Effector CD8-positive, alpha-beta T cell (primary cell): ENCODE results near the gene CBX4.

Experiments used
- DNase-seq: peaks from one replicate; lab custom pipeline; 2025; lab: John Stamatoyannopoulos, UW

CBX4 gene

DNA sequence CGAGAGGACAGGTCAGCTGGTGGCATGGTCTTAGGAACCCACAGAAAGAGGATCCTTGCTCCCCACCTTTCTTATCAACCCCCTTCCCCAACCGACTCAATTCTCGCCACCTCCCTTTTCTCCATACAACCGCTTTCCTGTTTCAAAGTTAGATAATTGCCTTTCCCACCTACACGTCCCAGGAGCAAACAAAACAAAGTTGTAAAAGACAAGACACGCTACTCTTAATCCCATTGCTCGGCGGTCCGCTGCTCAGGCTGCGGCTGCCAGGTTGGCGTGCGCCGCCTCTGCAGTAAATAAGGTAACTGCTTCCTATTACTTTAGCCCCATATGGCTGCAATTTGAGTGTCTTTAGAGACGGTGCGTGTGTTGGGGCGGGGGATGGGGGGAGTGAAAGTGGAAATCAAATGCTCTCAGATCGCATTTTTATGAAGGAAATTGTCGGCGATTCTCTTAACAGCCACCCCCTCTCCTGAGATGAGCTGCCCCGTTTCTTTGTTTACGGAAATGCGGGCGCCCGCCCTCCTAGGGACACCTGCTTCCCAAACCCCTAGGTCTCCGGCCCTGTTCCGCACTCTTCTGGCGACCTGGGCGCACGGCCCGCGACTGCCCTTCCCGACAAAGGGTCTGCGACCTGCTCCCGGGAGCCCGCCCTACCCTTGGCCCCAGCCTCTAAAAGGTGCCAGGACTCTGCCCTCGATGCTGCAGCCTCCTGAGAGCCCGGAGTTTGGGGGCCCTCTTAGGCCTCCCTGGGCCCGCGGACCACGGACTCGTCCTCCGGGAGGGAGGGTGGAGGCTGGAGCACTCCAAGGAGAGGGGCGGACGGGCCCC lies 38.7 kb downstream of the CBX4 start:
- DNase-seq, result no peak

DNA sequence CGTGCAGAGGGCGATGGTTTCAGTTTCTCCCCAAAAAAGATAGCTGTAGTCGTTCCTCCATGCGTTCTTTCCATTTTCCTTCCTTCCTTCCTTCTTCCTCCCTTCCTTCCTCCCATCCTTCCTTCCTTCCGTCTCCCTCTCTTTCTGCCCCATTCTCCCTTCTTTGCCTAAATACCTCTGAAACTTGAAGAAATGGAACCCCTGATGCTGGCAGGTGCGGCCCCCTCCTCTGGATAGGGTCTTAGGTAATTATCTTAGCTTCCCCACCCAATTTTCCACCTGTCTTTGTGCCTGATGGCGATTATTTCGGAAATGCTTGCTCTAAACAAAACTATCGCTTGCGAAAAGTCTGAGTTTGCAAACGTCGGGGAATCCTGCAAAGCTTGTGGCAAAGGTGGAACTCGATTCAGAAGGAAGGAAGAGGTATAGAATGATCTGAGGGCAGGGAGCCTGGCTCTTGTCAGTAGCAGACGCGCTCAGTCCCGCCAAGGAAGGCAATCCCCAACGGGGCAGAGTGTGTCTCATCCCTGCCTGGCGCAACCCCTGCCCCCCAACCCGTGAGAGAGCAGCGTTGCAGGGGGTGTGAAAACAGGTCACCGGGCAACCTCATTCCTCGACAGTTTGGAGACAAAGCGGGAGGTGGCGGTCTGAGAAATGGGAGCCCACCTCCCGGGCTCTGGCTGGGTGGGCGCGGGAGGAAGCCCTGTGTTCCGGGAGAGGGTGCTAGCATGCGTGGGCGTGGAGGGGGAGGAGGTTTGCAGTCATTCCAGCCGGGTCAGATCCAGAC lies 39.5 kb downstream of the CBX4 start:
- no peak for DNase-seq

- no peak for DNase-seq
These were observed 40.1 kb downstream of the CBX4 start for GRCh38 chr17:79799174-79799537.

- DNase-seq, result no peak
These were observed 40.7 kb downstream of the CBX4 start for GRCh38 chr17:79798299-79799173.

- DNase-seq, result peak; percentile 50
These were observed 41.5 kb downstream of the CBX4 start for GRCh38 chr17:79797492-79798298.

DNA sequence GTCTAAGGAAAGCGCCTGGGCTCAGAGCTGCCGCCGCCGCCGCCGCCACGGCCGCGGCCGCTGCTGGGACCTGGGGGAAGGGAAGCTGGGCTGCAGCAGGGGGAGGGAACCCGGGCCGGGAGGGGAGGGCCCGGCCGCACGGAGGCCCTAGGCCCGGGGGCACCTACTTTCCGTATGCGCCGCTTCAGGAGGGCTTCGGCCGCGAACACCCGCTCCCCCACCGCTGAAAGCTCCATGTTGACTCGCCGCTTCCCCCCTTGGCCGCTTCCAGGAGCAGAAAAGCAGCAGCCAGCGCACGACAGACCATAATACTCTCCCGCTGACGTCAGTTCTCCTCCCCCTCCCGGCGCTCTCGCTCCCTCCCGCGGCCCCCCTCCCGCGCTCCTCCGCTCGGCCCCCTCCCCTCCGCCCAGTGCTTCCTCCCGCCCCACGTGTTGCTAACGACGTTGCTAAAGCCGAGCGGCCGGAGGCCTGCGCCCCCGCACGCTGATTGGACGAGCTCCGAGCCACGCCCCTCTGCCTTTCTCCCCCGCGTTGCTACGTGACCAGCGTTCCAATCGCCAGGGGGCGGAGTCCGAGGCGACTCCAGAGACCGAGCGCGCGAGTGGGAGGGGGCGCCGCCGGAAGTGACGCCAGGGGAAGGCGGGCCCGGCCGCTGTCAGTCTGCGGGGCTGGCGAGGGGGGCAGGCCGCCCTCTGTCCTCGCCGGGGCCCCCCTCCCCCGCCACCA lies 42.3 kb downstream of the CBX4 start, which contains the start of gene CBX8:
Gene CBX8 (minus strand): TSS at position 315 of the 729 bp plus-strand sequence. CDS start 79 bp downstream, at position 236.
- peak; percentile 97 for DNase-seq

DNA sequence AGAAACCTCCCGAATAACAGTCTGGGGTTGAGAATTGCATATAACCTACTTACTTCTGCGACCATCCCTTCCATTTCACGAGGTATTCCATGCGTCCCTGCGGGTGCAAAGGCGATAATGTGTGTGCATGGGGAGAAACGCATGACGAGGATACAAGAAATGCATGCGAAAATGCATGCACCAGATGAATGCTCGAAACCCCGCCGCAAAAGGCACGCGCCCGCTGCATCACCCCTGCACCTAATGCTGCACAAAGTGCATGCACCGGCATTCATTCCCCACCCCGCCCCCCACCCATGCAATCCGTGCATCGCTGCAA lies 42.8 kb downstream of the CBX4 start:
- no peak for DNase-seq

DNA sequence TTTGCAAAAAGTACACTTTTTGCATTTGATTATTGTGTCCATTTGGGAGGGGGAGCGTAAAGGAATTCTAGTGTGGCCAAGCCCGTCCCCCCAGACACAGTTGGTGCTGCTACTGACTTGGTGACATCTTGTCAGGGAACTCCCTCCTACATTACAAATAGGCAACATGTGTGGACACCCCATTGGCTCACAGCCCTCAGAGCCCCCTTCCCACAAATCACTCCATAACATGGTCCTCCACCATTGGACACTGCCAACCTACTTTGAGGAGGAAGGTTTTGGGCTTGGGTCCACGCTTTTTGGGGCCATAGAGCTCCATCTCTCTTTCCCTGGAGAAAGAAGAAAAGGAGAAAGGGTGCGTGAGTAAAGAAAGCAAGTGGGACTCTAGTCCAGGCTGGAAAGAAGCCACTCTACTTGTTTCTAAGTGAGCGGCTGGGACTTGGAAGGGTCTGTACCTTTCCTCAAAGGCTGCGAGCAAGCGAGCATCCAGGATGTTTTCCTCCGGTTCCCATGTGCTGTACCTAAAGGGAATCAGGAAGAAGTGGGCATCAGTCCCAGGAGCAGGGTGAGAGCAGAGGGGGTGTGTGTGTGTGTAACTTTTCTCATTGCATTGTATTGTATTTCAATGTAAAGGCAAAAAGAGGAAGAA lies 43.3 kb downstream of the CBX4 start:
- no peak for DNase-seq

GRCh38 chr17:79794659-79795511 lies 44.4 kb downstream of the CBX4 start:
- DNase-seq, result no peak

DNA sequence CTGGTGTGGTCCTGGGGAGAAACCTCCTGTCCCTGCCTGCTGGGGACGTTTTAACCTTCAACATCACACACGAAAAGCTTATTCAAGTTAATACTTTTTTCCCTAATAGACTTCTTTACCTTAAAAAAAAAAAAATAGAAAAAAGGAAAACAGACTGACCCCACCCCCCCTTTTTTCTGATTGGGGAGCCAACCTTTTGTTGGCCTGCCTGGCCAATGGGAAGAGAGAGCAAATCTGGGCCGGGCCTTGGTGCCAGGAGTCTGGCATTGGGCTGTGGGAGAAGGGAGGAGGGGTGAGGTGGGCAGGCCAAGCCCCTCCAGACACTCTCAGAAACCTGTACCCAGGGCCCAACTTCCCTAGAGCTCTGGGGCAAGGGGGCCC lies 45.3 kb downstream of the CBX4 start:
- no peak for DNase-seq

- DNase-seq, result no peak
These were observed 46.0 kb downstream of the CBX4 start for GRCh38 chr17:79792984-79793923.

DNA sequence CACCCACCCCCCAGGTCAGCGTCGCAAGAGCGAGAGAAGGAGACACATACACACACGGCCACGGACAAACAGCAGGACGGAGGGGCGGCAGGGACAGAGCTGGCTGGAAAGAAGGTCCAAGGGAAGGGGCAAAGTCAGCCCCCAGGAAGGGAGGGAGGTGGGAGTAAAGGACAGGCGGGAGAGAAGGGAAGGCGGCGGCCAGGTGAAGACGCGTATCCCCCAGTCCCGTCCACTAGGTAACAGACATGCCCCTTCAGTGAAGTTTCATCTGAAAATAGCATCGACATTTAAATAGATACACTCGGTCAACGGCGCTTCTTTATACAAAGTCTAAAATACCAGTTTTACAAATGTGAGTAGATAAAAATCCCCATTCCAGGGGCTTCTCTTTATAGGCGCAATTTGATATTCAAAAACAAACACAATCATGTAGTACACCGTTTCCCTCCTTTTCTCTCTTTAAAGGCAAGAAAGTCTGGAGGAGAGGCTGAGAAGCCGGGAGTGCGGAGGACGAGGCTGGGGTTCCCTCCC lies 46.8 kb downstream of the CBX4 start:
- no peak for DNase-seq

DNA sequence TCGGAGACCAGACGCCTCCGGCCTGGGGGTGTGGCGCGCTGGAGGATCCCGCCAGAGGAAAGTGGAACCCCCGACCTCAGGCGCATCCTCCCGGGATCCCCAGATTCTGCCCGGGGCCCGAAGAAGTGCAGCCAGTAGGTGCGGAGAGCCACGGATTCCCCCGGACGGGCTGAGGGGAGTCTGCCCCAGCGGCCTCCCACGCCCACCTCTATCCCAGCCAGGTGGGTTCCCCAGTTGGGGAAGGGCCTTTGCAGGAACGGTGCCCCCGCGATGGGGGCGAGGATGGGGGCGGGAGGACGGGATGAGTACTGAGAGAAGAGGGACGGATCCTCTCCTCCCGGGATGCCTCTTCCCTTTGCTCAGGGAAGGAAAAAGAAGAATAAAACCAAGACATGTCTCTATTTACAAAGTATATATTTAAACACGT lies 47.5 kb downstream of the CBX4 start:
- no peak for DNase-seq

DNA sequence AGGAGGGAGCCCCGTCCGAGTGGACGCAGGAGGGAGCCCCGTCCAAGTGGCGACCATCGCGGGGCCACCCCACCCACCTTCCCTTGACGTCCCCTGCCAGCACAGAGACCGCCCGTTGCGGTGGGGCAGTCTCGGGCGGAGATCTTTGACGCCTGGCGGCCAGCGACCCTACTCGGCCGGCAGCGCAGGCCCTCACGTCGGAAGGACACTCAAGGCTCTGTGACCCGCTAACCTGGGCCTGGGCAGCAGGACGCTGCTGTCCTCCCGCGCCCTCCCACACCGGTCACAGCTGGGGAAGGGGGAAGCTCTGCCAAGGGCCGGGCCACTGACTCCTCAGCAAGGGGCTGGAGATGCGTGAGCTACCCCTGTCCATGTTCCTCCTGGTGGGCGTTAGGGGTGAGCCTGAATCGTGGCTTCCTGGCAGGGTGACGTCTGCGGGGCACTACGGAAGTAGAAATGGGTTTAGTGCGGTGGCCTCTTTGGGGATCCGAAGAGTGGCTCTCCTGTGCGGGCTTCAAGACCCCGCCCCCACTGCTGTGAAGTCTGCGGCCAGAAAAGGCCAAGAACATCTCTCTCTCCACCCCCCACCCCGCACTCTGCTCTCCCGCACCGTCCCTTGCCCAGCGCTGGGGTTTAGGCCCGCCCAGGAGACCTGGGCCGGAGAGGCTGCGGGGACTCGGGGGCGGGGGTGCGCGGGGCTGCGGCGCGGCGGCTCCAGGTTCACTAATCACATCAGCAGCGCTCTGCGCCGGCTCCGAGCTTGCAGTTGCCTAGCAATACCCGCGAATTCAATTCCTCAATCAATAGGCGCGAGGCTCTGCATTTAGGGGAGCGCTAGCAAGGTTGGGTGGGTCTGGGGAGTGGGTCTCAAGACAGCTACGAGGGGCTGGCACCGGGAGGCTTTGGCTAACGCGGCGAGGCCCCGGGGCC lies 48.2 kb downstream of the CBX4 start:
- DNase-seq, result no peak

DNA sequence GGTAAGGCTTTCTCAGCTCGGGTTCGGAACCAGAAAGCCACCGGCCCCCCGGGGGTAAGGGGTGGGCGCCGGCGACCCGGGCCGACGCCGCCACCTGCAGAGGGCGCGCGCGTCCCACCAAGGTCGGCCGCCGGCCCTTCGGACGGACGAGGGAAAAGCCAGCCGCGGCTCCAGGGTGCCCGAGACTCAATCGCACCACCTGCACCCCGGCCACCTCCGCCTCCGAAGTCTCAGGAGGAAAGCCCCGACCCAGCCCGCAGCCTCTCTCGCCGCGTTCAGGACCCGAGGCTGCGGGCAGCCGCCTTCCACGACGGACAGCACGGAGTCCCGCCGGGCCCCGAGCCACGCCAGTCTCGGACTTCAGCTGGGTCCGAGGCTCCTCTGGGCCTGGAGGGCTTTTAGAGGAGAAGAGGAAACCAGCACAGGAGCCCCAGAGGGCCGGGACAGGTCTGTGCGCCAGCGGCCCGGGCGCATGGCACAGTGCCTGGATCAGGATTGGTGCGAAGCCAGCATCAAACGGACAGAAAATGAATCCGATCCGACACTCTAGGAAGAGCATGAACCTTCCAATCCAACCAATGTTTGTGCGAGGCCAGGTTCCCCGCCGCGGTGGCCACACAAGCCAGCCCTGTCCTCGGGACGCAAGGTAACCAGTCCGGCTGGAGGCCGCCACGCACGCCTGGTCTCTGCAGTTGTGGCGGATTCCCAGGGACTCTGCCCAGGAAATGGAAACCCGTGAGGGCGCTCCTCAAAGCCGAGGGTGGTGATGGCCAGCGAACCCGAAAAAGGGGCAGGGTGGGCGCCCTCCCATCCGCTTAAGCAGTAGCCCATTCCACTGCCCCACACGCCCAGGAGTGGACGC lies 49.1 kb downstream of the CBX4 start:
- no peak for DNase-seq
